C4-2B (cell line): ENCODE results near the gene CRYGN.

Source experiments
- H3K27ac ChIP-seq: fragments of 450-650 bp; 2 replicates; pipeline ENCODE4 v1.5.1; 2017
- CTCF ChIP-seq: fragments of 450-650 bp; conservative IDR thresholded peaks from 2 replicates; pipeline ENCODE4 v1.5.1; 2017; ENCODE audit warnings: mild to moderate bottlenecking
- ZFX ChIP-seq: fragments of 450-650 bp; IDR thresholded peaks from 2 replicates; pipeline ENCODE4 v1.6.1; 2017

Gene CRYGN

GRCh38 chr7:151403764-151404163 is 36.2 kb downstream of the CRYGN start:
- no peak for TF ChIP-seq CTCF
- no peak for TF ChIP-seq ZFX
- no peak overlapping the region for H3K27ac ChIP-seq

GRCh38 chr7:151402029-151402835 is 37.7 kb downstream of the CRYGN start:
- TF ChIP-seq CTCF = no peak
- no peak for TF ChIP-seq ZFX
- H3K27ac ChIP-seq = no peak overlapping the region

- TF ChIP-seq CTCF = no peak
- TF ChIP-seq ZFX = no peak
- no peak overlapping the region for H3K27ac ChIP-seq
Measured at GRCh38 chr7:151400626-151401315, 39.2 kb downstream of the CRYGN start.

- TF ChIP-seq ZFX = no peak
- TF ChIP-seq CTCF = no peak
- no peak overlapping the region for H3K27ac ChIP-seq
Measured at GRCh38 chr7:151399906-151400305, 40.0 kb downstream of the CRYGN start.

- TF ChIP-seq ZFX (no peak), CTCF (no peak)
- H3K27ac ChIP-seq = no peak overlapping the region
Measured at GRCh38 chr7:151399305-151399601, 40.7 kb downstream of the CRYGN start.

- H3K27ac ChIP-seq = no peak overlapping the region
- TF ChIP-seq ZFX = no peak
- TF ChIP-seq CTCF = no peak
Measured at GRCh38 chr7:151398446-151399304, 41.3 kb downstream of the CRYGN start.

- TF ChIP-seq ZFX (no peak), CTCF (no peak)
Measured at GRCh38 chr7:151397026-151397425, 42.9 kb downstream of the CRYGN start.

More at GRCh38 chr7:151397026-151397425, 42.9 kb downstream of the CRYGN start:
- H3K27ac ChIP-seq = no peak overlapping the region
